GM12891 (cell line): Measurements from ENCODE around the gene TMEM212.

Experiments
- PAX5 ChIP-seq: IDR thresholded peaks from 2 replicates; pipeline ENCODE4 v1.6.1; 2011; ENCODE audit warnings: low read length, moderate library complexity, mild to moderate bottlenecking; ENCODE audit not compliant: insufficient read depth, severe bottlenecking
- POLR2A ChIP-seq: IDR thresholded peaks from 2 replicates; pipeline ENCODE4 v1.6.1; 2011; ENCODE audit warnings: low read depth, low read length, control low read depth
- POLR2AphosphoS5 ChIP-seq: IDR thresholded peaks from 2 replicates; pipeline ENCODE4 v1.6.1; 2011; ENCODE audit warnings: low read depth, low read length, control low read depth
- POU2F2 ChIP-seq: IDR thresholded peaks from 2 replicates; pipeline ENCODE4 v1.6.1; 2011; ENCODE audit warnings: low read depth, mild to moderate bottlenecking, control low read depth, low read length, moderate library complexity
- SPI1 ChIP-seq: IDR thresholded peaks from 2 replicates; pipeline ENCODE4 v1.6.1; 2011; ENCODE audit warnings: low read depth, low read length, control low read depth
- TAF1 ChIP-seq: IDR thresholded peaks from 2 replicates; pipeline ENCODE4 v1.6.1; 2011; ENCODE audit warnings: low read depth, low read length, control low read depth

- no peak for TF ChIP-seq POLR2AphosphoS5
- no peak for TF ChIP-seq POLR2A
- TF ChIP-seq TAF1, result no peak
- TF ChIP-seq PAX5, result no peak
- no peak for TF ChIP-seq SPI1
- TF ChIP-seq POU2F2, result no peak
These were observed 8.0 kb downstream of the TMEM212 start for GRCh38 chr3:171850960-171851659.
